Rectal smooth muscle tissue (tissue), 1 donor: Measurements from ENCODE around the gene NEMP1.
"Not testable (repeated sequence)": the region's sequence is repeated elsewhere in the genome, so short reads cannot be mapped to it uniquely, and the experiment has no call there.

ENCODE experiments used
- H3K27ac ChIP-seq: one replicate; pipeline ENCODE4 v1.7.0; 2013; ENCODE audit warnings: low read depth, low read length, inconsistent platforms
- H3K27me3 ChIP-seq: one replicate; pipeline ENCODE4 v1.7.0; 2013; ENCODE audit warnings: low read length; ENCODE audit not compliant: control insufficient read depth, insufficient read depth
- H3K36me3 ChIP-seq: one replicate; pipeline ENCODE4 v1.7.0; 2013; ENCODE audit warnings: low read length; ENCODE audit not compliant: control insufficient read depth, insufficient read depth
- H3K4me1 ChIP-seq: one replicate; pipeline ENCODE4 v1.7.0; 2013; ENCODE audit warnings: low read length; ENCODE audit not compliant: control insufficient read depth, insufficient read depth
- H3K4me3 ChIP-seq: one replicate; pipeline ENCODE4 v1.7.0; 2013; ENCODE audit warnings: low read length
- H3K9ac ChIP-seq: one replicate; pipeline ENCODE4 v1.7.0; 2013; ENCODE audit warnings: low read length

Gene NEMP1, protein sequence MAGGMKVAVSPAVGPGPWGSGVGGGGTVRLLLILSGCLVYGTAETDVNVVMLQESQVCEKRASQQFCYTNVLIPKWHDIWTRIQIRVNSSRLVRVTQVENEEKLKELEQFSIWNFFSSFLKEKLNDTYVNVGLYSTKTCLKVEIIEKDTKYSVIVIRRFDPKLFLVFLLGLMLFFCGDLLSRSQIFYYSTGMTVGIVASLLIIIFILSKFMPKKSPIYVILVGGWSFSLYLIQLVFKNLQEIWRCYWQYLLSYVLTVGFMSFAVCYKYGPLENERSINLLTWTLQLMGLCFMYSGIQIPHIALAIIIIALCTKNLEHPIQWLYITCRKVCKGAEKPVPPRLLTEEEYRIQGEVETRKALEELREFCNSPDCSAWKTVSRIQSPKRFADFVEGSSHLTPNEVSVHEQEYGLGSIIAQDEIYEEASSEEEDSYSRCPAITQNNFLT

DNA sequence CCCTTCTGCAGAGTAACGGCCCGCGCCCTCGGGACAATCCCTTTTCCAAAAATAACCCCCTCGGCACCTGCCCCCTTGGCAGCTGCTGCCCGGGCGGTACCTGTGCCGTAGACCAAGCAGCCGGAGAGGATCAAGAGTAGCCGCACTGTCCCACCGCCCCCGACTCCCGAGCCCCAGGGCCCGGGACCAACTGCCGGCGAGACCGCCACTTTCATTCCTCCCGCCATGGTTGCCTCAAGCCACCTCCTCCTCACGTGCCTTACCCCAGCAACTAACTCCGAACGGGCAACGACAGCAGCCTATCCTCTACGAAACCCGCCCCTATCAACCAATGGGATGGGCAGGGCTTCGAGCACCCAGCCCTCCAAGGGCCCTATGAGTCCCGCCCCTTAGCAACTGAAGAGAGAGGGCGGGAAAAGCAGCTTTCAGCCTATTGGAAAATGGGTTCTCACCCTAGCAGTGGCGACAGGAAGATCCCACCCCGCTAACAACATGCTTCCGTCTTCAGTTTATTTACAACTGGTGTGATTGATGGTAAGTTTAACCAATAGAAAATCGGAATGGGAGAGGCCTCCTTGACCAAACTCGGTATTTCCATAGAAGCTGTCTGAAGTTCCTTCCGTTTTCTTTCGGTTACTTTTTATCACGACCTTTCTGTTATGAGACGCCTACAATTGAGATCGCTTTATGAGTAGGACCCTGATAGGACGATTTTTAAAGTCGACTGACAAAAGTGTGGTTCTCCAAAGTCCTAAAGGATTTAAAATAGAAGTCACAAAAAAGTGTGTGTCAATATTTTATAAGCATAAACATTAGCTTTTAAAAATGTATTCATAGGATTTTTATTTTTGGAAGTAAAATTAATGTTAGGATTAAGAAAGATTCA is at the start of gene NEMP1:
TSS of gene NEMP1 (minus strand) at position 273 of the 886 bp plus-strand sequence. CDS start at position 227, 46 bp downstream.
- Histone ChIP-seq H3K27me3 (no peaks in the 10 kb centered on the region), H3K27ac (peak within 1 kb of the TSS; percentile 90)

DNA sequence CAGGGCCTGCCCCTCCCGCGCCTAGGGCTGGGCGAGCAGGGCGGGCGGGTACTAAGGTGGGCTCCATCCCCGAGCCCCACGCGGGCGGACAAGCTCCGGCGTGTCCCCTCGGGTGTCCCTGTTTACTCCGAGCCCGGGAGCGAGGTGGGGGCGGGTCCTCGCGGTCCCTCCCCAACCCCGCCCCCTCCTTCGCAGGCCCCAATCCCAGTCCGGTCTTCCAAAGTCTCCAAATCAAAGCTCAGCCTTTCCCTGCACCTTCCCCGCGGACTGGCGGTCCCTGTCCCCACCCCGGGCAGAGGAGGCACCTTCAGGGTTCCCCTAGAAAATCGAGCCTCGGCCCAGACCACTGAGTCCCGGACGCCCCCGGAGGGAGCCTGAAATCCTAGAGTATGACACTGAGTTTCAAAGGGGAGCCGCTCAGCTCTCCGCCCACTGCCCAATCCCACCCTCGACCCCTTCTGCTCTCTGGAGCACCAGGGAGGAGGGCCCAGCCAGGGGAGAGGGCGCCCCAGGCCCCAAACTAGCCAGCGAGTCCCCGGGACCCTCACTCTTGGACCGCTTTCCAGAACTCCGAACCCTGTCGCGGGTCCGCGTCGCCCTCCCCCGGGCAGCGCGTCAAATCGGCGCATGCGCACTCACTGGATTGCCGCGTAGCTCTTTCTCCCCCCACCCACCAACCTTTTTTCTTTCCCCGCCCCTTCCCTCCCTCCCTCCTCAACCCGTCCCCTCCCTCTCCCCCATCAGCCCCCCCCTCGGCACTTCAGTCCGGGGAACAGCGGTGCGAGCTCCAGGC is 49.3 kb upstream of the NEMP1 start, which contains the start of gene LRP1:
TSS of gene LRP1 (plus strand) at position 758 of the 793 bp plus-strand sequence. CDS start 482 bp downstream, outside the sequence.
- Histone ChIP-seq H3K9ac (peak within 1 kb of the TSS; percentile 25), H3K27me3 (no peaks in the 10 kb centered on the region), H3K4me3 (peak within 1 kb of the TSS; percentile 74), H3K27ac (peak within 1 kb of the TSS; percentile 94), H3K36me3 (no peaks in the 10 kb centered on the region), H3K4me1 (peaks cover 9% of the 10 kb centered on the region)

More for the DNA sequence above, at the start of gene NEMP1:
- peaks cover 10% of the 10 kb centered on the region for H3K4me1 ChIP-seq
- peak within 1 kb of the TSS; percentile 85 for H3K4me3 ChIP-seq
- peak within 1 kb of the TSS; percentile 45 for H3K9ac ChIP-seq
- H3K36me3 ChIP-seq, result no peaks in the 10 kb centered on the region

DNA sequence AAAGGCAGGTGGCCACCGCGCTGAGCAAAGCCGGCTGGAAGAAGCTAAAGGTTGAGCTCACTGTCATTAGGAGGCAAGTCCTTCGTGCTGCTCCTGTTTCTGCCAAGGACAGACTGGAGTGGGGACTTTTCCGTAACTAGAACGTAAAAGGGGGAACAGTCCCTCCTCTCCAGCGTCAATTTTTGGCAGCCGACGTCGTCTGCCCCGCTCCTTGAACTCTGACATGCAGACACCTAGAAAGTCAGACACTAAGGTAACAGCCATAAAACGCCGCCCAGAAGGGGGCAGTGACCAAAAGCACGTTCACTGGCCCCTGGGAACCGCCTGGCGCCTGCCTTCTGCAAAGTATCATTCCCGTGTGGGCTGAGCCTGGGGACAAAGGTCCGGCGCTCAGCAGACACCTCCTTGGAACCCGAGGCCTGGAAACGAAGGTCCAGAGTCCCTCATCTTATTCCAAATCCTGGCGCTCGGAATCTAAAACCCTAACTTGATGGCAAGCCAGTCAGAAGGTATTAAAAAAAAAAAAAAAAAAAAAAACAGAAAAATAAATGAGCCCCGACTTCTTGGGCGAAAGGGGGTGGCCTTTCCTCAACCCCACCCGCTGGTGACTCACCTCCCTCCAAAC is 48.6 kb upstream of the NEMP1 start:
- Histone ChIP-seq H3K9ac (no peak overlapping the region), H3K4me3 (peak overlapping the region; percentile 69), H3K36me3 (no peaks in the 10 kb centered on the region), H3K27me3 (no peaks in the 10 kb centered on the region), H3K4me1 (peaks cover 2% of the 10 kb centered on the region), H3K27ac (peak overlapping the region; percentile 94)

DNA sequence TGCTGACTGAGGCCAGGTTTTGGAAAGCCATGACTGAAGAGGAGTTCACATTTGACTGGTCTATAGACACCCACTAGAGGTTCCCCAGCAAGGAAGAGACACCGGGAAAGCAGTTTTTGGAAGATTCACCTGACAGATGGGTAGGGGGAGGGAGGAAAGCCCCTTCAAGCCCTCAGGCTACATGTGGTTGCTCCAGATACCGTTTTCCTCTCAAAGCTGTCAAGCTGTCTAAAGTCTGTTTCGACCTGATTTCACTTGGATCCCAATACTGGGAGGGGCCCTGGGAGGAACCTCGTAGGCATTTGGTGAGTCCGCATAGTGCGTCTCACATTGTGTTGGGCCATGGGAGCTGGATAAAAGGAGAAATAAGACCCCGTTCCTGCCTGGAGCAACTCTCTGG is 48.0 kb upstream of the NEMP1 start:
- Histone ChIP-seq H3K9ac (no peak overlapping the region), H3K4me3 (peak overlapping the region; percentile 69)

DNA sequence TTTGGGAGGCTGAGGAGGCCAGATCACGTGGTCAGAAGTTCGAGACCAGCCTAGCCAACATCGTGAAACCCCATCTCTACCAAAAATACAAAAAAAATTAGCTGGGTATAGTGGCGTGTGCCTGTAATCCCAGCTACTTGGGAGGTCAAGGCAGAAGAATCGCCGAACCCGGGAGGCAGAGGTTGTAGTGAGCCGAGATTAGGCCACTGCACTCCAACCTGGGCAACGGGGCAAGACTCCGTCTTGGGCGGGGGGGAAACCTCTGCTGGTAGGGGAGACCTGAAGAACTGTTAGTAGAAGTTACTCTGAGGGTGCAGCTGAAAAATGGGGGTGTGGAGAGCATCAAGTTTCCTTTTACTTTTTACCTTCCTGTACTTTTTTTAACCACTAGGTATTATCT is 47.5 kb upstream of the NEMP1 start:
- Histone ChIP-seq H3K27me3 (no peaks in the 10 kb centered on the region), H3K27ac (no peak overlapping the region), H3K36me3 (no peaks in the 10 kb centered on the region), H3K4me3 (no peak overlapping the region), H3K9ac (no peak overlapping the region), H3K4me1 (no peaks in the 10 kb centered on the region)

More for the DNA sequence above, 48.0 kb upstream of the NEMP1 start:
- Histone ChIP-seq H3K36me3 (no peaks in the 10 kb centered on the region), H3K27ac (peak overlapping the region; percentile 94), H3K4me1 (no peaks in the 10 kb centered on the region), H3K27me3 (no peaks in the 10 kb centered on the region)

DNA sequence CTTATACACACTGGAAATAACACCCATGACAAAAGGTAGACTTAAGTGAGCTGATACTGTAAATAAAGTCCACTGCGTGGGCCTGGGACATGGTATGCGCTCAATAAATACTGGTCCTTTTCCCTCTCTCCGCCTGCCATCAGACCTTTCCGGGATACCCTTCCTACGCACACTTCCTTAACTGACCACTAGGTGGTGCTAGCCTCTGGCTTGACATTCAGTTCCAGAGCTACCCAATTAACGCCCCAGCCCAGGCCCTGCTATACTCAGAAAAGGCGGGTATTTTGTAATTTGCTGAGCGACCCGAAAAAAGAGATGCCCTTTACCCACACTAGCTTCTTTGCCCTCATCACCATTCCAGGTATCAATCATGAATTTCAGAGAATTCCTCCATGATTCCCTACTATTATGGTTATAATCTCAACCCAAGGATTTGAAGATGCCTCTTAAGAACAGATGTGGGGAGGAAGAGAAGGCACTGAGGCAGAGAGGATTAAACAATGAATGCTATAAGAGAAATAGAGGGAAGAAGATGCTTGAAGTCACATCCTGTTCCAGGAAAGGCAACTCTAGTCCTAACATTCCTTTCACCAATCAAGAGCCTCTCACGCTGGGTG is 45.8 kb upstream of the NEMP1 start:
- no peak overlapping the region for H3K27ac ChIP-seq
- no peaks in the 10 kb centered on the region for H3K4me1 ChIP-seq
- no peak overlapping the region for H3K4me3 ChIP-seq
- H3K36me3 ChIP-seq, result no peaks in the 10 kb centered on the region
- H3K27me3 ChIP-seq, result no peaks in the 10 kb centered on the region
- H3K9ac ChIP-seq, result no peak overlapping the region

DNA sequence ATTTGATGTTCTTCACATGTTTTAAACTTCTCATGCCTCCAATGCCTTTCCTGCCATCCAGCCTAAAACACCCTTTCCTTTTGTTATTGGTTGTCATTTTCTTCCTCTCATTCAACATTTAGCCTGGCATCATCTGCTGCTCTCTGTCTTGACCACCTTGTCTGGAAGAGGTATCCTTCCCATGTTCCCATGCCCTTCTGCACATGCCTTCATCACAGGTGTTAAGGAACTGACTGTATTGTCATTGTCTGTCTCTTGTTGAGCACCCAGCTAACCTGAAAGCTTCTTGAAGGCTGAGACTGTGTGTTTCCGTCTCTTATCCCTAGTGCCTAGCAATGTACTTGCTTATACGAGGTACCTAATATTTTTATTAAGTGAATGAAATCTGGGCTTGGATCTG is 45.2 kb upstream of the NEMP1 start:
- Histone ChIP-seq H3K36me3 (no peaks in the 10 kb centered on the region), H3K9ac (no peak overlapping the region), H3K4me3 (no peak overlapping the region), H3K4me1 (no peaks in the 10 kb centered on the region), H3K27ac (no peak overlapping the region), H3K27me3 (no peaks in the 10 kb centered on the region)

DNA sequence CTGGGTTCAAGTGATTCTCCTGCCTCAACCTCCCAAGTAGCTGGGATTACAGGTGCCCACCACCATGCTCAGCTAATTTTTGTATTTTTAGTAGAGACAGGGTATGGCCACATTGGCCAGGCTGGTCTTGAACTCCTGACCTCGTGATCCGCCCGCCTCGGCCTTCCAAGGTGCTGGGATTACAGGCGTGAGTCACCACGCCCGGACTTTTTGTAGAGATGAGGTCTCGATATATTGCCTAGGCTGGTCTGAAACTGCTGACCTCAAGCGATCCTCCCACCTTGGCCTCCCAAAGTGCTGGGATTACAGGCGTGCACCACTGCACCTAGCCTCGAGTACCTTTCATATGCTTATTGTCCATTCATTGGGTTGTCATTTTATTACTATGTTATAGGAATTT is 42.1 kb upstream of the NEMP1 start:
- H3K9ac ChIP-seq, H3K4me1 ChIP-seq, H3K27me3 ChIP-seq, H3K27ac ChIP-seq, H3K36me3 ChIP-seq, H3K4me3 ChIP-seq: not testable (repeated sequence)

DNA sequence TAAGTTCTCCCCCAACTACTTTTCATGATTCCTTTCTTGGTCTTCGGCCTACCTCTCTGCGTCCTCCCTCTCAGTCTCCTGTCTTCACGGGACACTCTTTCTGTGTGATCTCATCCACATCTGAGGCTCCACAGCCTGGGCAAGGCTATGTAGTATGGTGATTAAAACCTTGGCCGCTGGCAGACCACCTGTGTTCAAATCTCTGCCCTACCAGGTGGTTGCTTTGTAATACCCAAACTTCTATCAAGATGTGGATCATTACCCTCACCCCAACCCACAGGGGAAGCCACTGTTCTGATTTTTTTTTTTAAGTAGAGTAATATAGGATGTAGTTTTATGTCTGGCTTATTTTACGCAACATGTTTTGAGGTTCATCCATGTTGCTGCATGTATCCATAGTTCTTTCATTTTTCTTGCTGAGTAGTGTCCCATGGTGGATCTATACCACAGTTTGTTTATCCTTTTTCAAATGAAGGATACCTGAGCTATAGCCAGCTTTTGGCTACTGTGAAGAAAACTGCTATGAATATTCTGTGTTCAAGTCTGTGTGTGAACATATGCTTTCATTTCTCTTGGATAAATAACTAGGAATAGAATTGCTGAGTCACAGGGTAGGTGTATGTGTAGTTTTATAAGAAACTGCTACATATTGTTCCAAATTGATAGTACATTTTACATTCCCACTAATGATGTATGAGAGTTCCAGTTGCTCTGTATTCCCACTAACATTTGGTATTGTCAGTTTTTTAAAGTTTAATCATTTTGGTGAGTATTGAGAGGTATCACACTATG is 40.9 kb upstream of the NEMP1 start:
- H3K4me1 ChIP-seq, result no peaks in the 10 kb centered on the region
- no peaks in the 10 kb centered on the region for H3K27me3 ChIP-seq
- no peaks in the 10 kb centered on the region for H3K36me3 ChIP-seq
- H3K9ac ChIP-seq, result no peak overlapping the region
- no peak overlapping the region for H3K4me3 ChIP-seq
- H3K27ac ChIP-seq, result no peak overlapping the region

DNA sequence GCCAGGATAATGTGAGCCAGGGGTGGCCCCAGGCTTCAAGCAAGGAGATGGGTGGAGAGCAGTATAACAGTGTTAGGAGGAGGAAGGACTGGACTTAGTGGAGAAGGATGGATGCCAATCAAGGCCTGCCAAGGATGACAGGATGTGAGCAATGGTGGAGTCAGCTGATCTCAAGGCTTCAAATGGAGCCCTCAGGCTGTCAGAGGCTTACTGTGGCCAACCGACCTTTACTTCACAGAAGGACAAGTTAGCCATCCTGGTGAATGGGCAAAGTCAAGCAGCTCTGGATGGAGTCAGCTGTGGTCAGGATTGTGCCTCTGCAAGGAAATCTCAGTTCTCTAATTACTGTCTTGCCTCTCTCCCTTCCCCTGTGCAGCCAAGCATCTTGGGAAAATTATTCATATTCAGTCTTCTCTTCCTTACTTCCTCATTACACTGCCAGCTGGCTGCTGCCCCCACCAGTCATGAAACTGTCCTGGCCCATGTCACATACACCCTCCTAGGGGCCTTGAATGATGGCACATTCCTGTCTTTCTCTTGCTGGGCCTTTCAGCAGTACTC is 40.2 kb upstream of the NEMP1 start:
- H3K9ac ChIP-seq, result no peak overlapping the region

More for the DNA sequence above, 40.2 kb upstream of the NEMP1 start:
- Histone ChIP-seq H3K4me1 (no peaks in the 10 kb centered on the region), H3K27me3 (no peaks in the 10 kb centered on the region), H3K36me3 (no peaks in the 10 kb centered on the region), H3K27ac (no peak overlapping the region), H3K4me3 (no peak overlapping the region)
